GM18861 (cell line): ENCODE measurements around the gene RPP30.
"Not testable (repeated sequence)": the region's sequence is repeated elsewhere in the genome, so short reads cannot be mapped to it uniquely, and the experiment has no call there.

ENCODE experiments used
- ATAC-seq: cut with Tn5 transposase; IDR thresholded peaks from one replicate; pipeline ENCODE4 v1.9.1; 2021; ENCODE audit not compliant: unreplicated experiment

Gene RPP30

DNA sequence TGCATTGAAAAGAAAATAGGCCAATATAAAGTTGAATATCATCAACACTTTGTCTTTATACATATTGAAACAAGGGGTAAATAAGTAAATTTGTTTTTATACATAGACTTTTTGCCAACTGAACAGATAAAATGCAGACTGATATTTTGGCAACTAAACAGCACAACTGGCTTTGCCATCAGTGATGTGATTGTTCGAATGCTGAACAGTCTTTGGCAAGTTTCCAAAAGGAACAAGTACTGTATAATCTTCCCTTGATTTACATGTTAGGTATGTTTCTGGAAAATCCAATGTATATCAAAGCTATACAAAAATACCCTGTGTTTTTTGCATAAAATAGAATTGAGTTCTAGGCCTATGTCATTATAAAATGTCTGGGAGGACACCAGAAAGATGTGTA lies 67.3 kb downstream of the RPP30 start:
- ATAC-seq: no peak

GRCh38 chr10:90939648-90940047 lies 67.9 kb downstream of the RPP30 start:
- ATAC-seq: no peak

- not testable (repeated sequence) for ATAC-seq
Measured at GRCh38 chr10:90942980-90943379, 71.2 kb downstream of the RPP30 start.

- no peak for ATAC-seq
Measured at GRCh38 chr10:90944749-90945148, 73.0 kb downstream of the RPP30 start.

DNA sequence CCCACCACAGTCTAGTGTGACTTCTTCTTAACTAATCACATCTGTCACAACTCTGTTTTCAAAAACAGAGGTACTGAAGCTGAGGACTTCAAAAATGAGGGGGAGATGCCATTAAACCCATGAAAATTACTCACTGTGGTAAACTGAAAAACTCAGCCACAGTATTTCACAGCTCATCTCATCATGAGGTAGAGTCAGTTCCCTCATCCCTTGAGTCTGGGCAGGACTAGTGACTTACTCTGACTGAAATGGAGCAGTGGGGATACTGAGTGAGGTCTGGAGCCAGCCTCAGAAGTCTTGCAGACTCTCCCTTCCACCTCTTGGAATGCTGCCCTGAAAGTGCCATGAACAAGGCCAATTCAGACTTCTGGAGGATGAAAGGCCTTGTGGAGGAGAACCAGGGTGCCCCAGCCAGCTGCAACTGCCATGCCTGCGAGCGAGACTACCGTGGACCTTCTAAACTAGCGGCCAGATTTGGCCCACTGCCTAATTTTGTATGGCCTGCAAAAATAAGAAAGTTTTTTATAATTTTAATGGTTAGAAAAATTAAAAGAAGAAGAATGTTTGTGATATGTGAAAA lies 73.8 kb downstream of the RPP30 start:
- ATAC-seq: no peak

DNA sequence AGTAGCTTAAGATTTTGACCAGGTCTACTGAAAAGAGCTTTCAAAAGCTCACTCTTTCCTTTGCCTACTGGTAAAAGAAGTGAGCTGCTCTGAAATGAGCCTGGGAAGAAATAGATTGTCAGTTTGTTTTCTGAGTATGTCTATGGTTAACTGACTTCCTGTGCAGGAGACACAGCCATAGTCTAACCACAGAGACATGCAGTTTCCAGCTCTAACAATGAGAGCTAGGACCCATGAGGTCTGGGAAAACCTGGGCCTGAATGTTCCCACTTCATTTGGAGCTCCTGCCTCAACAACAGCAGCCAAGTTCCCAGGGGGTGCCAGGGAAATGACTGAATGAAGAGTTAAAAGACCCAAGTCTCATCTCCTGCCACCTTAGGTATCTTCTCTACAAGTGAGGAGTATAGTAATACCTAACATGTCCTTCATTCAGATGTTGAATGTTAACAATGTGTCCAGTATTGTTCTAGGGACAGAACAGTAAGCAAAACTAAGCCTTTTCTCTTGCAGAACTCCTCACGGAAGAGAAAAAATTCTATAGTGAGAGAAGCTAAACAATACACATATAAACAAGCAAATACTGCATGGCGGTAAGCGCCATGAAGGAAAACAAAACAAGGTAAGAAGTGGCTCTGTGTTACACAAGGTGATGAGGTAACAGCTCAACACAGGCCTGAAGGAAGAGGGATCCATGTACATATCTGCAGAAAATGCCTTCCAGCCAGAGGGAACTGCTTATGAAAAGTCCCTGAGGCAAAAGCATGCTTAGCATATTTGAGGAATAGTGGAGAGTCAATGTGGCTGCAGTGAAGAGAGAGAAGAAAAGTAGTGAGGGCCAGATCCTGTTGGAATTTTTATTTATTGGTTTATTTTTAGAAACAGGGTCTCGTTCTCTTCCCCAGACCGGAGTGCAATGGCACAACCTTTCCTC lies 75.5 kb downstream of the RPP30 start:
- peak; percentile 86 for ATAC-seq
